ENCODE measurements around the gene TBCD.

GRCh38 chr17:82921426-82921825 lies 169.6 kb downstream of the TBCD start:
- TF ChIP-seq ZNF302 (CRISPR knock-in tag; IDR thresholded peaks at IDR 0.05) (no peak), EP300 (IDR thresholded peaks at IDR 0.05) (no peak), USF2 (IDR thresholded peaks at IDR 0.05) (no peak), HOXB5 (CRISPR knock-in tag; IDR thresholded peaks at IDR 0.05) (no peak), RAD21 (conservative IDR thresholded peaks at IDR 0.05 in 1 of 2, IDR thresholded peaks at IDR 0.05 in 1 of 2) (no peak), REST (IDR thresholded peaks at IDR 0.05) (no peak), CTCF (IDR thresholded peaks at IDR 0.05) (no peak), CHD2 (IDR thresholded peaks at IDR 0.05; ENCODE audit: low read length, partially characterized antibody) (no peak), POLR2A (IDR thresholded peaks at IDR 0.05; ENCODE audit: low read length) (no peak), EHMT2 (IDR thresholded peaks at IDR 0.05; ENCODE audit: low read depth) (no peak), NPAS2 (CRISPR knock-in tag; IDR thresholded peaks at IDR 0.05; ENCODE audit: borderline replicate concordance) (no peak), KDM1A (IDR thresholded peaks at IDR 0.05; ENCODE audit: low read depth) (no peak), POLR2AphosphoS2 (conservative IDR thresholded peaks at IDR 0.05; ENCODE audit: low read length) (no peak)
